NOMO-1 treated with DMSO at 0.1 percent for 48 hours (cell line): Measurements from ENCODE around the gene SENP6.
A peak's percentile ranks its signal among the peaks of the same experiment; 100 is the strongest.
"Not testable (repeated sequence)": the region's sequence is repeated elsewhere in the genome, so short reads cannot be mapped to it uniquely, and the experiment has no call there.

Experiments
- DNase-seq: peaks from one replicate; lab custom pipeline; 2025; ENCODE audit not compliant: unreplicated experiment; lab: John Stamatoyannopoulos, UW

The SENP6 gene, protein sequence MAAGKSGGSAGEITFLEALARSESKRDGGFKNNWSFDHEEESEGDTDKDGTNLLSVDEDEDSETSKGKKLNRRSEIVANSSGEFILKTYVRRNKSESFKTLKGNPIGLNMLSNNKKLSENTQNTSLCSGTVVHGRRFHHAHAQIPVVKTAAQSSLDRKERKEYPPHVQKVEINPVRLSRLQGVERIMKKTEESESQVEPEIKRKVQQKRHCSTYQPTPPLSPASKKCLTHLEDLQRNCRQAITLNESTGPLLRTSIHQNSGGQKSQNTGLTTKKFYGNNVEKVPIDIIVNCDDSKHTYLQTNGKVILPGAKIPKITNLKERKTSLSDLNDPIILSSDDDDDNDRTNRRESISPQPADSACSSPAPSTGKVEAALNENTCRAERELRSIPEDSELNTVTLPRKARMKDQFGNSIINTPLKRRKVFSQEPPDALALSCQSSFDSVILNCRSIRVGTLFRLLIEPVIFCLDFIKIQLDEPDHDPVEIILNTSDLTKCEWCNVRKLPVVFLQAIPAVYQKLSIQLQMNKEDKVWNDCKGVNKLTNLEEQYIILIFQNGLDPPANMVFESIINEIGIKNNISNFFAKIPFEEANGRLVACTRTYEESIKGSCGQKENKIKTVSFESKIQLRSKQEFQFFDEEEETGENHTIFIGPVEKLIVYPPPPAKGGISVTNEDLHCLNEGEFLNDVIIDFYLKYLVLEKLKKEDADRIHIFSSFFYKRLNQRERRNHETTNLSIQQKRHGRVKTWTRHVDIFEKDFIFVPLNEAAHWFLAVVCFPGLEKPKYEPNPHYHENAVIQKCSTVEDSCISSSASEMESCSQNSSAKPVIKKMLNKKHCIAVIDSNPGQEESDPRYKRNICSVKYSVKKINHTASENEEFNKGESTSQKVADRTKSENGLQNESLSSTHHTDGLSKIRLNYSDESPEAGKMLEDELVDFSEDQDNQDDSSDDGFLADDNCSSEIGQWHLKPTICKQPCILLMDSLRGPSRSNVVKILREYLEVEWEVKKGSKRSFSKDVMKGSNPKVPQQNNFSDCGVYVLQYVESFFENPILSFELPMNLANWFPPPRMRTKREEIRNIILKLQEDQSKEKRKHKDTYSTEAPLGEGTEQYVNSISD

DNA sequence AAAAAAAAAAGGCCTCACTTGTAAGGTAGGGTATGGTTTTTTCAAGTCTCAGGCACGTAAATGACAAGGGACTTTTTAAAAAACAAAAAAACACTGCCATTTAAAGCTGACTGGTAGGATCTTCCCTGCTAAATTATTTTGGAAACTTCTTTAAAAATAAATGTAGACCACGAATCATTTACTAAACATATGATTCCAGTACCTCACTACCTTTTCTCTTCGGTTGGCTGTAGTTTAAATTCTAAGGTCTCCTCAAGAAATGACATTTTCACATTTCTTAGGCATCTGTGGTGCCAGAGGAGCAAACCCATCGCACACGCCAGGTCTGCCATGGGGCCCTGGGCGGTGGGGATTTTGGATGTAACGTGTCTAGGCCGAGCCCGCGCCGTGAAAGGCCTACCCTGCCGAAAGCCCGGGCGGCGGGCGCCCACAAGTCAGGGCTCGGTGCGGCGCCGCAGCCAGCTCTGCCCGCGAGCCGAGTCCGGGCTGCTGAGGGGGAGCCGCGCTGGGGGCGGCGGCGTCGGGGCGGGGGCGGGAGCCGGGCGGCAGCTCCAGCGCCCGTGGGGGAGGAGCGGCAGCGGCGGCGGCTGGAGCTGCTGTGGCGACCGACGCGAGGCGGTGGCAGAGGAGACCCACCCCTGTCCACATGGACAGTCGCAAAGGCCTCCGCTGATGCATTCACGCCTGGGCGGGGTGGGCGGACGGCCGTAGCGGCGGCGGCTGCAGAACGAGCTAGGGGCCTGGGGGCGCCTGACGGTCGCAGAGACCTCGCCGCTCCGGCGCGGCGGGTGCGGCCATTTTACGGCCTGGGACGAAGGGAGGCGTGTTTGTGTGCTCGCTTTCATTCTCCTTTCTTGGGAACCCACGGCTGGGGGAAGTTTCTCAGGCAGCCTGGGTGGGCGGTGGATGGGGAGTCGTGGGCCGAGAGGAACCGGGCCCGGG, at the start of gene SENP6:
Gene SENP6, plus strand, starts transcription at position 577 of the 942 bp plus-strand sequence. CDS start 645 bp downstream, outside the sequence.
- DNase-seq: peak; percentile 62

DNA sequence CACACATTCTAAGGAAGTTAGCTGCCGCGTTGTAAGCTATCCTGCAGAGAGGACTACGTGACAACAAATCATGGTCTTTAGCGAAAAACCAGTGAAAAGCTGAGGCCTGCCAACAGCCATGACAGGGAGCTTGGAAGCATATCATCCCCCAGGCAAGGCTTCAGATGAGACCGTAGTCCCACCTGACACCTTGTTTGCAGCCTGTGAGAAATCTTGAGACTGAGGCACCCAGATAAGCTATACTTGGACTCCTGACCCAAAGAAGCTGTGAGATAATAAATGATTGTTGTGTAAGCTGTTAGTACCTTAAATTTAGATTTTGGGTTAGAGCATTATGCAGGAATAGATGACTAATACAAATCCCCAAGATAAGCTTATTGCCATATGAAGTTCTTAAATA, 45.4 kb upstream of the SENP6 start:
- no peak for DNase-seq

DNA sequence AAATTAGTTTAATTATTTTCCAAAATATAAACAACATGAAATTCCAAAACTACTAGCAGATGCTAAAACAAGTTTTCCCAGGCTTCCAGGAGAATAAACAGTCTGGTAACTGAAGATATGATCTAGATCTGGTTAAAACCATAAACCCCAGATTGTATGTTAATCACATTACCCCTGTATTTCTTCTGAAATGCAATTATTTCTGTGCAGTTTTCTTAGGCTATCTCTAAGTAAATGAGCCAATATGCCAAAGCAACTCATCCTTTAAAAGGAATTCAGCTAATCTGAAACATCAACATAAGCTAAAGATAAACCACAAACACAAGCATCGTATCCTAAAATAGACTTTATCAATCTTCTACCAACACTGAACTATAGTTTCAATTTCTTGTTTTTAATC, 44.6 kb upstream of the SENP6 start:
- DNase-seq: no peak

DNA sequence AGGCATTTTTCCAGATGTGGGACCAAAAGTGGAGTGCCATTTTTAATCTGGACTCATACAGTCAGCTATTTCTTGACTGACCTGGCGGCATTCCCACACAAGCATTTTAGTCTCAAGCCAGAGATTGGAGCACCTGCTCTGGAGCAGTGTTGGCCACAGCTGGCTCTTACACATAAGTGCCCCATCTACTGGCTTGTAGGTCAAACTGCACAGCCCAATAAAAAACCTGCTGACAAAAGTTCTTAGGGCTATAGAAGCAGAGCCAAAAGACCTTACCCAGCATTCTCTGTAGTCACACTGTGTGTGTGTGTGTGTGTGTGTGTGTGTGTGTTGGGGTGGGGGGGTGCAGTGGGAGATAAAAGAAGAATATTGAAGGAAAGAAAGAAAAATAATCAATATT, 38.6 kb upstream of the SENP6 start:
- DNase-seq: no peak

DNA sequence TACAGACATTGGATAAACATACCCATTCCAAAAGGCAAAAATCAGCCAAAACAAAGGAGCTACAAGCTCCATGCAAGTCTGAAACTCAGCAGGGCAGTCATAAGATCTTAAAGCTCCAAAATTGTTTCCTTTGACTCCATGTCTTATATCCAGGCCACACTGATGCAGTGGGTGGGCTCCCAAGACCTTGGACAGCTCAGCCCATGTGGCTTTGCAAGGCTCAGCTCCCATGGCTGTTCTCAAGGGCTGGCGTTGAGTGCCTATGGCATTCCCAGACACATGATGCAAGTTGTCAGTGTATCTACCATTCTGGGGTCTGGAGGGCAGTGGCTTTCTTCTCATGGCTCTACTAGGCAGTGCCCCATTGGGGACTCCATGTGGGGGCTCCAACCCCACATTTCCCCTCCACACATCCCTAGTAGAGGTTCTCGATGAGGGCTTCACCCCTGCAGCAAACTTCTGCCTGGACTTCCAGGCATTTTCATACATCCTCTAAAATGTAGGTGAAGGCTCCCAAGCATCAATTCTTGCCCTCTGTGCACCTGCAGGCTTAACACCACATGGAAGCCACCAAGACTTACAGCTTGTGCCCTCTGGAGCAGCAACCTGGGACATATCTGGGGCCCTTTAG, 35.4 kb upstream of the SENP6 start:
- DNase-seq: no peak

DNA sequence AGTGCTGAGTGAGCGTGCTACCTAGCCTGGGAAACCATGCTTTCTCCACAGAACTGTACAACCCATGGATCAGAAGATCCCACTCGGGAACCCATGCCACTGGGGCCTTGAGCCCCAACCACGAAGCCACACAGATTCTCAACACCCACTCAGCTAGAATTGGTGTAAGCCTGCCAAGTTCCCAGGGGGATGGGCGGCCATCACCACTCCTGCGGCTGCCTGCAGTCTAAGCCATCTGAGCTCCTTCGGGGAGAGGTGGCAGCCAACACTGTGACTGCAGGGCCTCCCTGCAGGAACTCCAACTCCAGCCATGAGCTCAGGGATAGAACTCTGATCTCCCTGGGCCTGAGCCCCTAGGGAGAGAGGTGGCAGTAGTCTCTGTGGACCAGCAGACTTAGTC, 33.6 kb upstream of the SENP6 start:
- DNase-seq: no peak

DNA sequence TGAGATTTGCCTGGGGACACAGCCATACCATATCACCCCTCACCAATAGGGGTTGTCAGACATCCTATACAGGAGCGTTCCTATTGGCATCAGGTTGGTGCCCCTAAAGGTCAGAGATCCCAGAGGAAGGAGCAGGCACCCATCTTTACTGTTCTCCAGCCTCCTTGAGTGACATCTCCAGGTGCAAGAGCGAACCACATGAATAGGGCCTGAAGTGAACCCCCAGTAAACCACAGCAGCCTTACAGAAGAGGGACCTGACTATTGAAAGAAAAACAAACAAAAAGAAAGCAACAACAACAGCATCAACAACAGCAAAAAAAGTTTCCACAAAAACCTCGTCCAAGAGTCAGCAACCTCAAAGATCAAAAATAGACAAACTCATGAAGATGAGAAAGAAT, 32.7 kb upstream of the SENP6 start:
- no peak for DNase-seq

DNA sequence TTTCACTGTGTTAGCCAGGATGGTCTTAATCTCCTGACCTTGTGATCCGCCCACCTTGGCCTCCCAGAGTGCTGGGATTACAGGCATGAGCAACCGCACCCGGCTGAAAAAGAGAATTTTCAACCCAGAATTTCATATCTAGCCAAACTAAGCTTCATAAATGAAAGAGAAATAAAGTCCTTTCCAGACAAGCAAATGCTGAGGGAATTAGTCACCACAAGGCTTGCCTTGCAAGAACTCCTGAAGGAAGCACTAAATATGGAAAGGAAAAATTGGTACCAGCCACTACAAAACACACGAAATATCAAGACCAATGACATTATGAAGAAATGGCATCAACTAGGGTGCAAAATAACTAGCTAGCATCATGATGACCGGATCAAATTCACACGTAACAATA, 31.0 kb upstream of the SENP6 start:
- DNase-seq: not testable (repeated sequence)

DNA sequence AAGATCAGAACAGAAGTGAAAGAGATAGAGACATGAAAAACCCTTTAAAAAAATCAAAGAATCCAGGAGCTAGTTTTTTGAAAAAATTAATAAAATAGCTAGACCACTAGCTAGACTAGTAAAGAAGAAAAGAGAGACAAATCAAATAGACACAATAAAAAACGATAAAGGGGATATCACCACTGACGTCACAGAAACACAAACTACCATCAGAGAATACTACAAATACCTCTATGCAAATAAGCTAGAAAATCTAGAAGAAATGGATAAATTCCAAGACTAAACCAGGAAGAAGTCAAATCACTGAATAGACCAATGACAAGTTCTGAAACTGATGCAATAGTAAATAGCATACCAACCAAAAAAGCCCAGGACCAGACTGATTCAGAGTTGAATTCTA, 29.6 kb upstream of the SENP6 start:
- no peak for DNase-seq

DNA sequence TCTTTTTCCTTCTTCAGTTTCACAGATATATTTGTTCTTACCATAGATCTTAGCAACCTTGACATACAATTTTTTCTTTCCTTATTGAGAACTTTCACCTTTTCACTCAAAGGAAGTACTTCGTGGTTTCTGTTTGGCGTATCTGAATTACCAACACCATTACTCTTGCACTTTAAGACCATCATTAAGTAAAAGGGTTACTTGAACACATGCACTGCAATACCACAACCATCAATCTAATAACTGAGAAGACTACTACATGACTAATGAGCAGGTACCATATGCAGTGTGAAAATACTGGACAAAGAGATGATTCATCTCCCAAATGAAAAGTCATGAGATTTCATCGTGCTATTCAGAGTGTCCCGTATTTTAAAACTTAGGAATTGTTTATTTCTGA, 21.7 kb upstream of the SENP6 start:
- peak; percentile 59 for DNase-seq

DNA sequence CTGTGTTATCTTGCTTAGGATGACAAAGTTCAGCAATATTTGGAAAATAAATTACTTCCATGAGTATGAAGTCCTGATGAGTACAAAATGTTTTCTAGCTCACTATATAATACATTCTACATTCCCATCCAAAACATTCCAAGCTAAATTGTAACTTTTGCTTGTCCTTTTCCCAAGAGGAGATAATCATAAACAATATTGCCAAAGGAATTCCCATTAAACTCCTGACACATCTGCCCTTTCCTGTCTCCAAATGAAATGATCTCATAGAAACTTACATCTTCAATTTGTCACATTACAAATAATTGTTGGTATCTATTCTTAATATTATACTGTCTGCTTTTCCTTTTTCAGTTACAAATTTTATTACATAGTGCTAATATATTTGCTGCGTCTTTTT, 20.4 kb upstream of the SENP6 start:
- no peak for DNase-seq

DNA sequence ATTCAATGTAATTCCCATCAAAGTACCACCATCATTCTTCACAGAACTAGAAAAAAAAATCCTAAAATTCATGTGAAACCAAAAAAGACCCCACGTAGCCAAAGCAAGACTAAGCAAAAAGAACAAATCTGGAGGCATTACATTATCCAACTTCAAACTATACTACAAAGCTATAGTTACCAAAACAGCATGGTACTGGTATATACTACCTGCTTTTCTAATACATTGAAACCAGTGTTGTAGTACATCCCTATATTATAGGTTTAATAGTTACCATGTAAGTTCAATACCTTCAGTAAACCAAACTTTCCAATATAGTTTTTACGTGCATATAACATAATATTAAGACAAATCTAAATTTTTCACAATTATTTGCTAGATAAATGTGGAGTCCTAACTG, 17.1 kb upstream of the SENP6 start:
- not testable (repeated sequence) for DNase-seq

DNA sequence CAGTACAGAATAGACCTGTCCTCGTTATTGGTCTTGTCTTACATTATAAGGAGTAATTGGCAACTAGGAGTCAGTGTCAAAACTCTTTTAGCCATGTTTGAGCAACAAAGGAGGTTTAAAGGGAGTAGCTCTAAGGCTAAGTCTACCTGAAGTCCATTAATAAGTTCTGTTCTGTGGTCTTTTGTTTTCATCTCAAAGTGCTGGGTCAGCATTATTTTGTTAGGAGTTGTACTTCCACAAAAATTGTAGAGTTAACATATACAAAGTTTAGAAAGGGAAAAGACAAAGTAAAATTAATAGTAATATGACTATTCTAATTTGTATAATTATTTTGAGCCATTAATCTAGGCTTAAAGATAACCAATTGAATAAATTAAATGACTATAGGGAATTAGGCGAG, 12.7 kb upstream of the SENP6 start:
- DNase-seq: no peak

DNA sequence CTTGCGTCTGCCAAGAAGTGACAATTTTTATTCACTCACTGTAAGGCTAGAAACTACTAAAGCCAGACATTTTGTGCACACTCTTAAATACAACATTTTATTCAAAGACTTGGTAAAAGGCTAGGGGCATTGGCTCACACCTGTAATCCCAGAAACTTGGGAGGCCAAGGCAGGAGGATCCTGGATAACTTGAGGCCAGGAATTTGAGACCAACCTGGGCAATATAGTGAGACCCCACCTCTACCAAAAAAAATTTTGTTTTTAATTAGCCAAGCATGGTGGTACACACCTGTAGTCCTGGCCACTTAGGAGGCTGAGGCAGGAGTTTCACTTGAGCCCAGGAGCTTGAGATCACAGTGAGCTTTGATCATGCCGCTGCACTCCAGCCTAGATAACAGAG, 11.3 kb upstream of the SENP6 start:
- DNase-seq: no peak

DNA sequence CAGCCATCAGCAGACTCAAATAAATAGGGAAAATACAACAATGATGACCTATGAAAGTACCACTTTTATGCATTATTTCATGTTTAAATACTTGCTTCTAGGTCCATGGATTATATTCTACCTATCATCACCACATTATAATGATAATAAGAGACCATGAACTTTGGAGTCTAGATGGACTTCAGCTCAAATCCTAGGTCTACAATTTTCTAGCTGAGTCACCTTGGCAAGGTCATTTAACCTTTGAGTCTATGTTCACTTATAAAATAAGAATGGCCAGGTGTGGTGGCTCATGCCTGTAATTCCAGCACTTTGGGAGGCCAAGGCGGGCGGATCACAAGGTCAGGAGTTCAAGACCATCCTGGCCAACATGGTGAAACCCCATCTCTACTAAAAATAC, 5.3 kb upstream of the SENP6 start:
- DNase-seq: not testable (repeated sequence)

DNA sequence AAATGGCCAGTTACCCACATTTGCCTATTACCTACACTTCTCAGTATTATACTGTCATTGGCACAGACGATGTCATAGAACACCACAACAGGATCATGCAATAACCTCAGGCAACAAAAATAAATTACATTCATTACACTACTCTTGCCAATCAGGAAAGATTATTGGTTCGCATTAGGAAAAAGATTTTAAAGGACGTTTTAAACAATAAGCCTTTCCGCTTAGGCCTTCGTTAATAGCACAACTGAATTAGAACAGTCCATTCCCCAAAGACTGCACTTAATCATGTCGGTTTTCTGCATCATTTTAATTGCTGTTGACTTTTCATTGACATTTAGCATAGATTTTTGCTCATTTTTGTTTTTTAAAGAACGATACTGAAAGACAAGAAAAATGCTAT, 912 bp upstream of the SENP6 start:
- DNase-seq: peak; percentile 54

DNA sequence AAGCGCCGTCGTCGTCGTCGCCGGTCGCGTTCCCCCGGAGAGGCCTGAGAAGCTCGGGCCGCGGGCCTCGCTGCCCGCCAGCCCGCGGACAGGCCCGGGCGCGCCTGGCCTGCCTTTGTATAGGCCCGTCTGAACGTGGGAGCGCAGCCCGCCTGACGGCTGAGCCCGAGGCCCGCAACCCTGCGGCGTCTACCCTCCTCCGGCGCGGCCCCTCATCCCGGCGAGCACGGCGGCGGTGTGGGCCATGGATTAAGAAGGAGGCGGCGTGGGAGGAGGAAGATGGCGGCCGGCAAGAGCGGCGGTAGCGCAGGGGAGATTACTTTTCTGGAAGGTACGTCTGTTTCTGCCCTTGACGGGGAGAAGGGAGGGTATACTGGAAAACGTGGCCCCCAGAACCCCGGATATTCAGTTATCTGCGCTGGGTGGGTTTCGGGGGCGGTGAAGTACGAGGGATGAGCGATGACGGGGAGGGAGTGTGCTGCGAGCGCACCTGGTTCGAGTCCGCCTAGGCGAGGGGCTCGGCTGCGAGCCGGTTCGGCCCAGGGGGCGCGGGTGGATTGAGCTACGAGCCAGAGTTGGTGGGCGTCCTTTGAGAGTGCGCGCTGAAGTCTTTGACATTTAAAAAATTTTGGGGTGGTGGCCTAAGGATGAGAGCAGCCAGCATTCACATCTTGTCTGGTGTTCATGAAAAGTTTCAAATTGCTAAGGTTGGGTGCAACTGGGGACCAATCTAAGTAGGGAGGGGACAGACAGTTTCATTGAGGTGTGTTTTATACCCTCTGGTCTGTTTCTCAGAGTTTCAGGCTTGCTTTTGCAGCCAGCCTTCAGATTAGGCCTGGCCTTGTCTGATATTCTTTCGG, 796 bp downstream of the SENP6 start:
- DNase-seq: peak; percentile 59

DNA sequence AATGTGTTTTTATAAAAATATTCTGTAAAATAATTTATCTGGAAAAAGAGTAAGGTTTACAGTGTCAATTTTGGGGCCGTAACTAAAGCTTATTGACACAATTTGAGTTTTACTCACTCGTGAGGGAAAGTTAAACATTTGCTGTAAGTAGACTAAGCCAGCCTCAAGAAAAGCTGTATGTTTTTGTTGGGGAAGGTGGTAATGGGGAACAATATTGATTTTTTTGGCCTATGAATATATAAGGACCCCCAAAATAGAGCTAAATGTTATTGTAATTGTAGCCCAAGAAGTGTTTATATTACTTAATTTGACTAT, 1.4 kb downstream of the SENP6 start:
- DNase-seq: no peak

DNA sequence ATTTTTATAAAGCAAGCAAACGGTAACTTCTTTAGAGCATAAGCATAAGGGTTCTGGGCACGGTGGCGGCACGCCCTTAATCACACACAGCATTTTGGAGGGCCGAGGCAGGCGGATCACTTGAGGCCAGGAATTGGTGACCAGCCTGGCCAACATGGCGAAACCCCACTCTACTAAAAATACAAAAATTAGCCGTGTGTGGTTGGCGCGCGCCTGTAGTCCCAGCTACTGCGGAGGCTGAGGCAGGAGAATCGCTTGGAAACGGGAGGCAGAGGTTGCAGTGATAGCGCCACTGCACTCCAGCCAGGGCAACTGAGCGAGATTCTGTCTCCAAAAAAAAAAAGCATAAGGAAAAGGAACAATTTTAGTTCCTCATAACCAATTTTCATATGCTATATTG, 2.6 kb downstream of the SENP6 start:
- peak; percentile 53 for DNase-seq
